HG02610 (cell line): ENCODE measurements around the gene MDC1.
A peak's percentile ranks its signal among the peaks of the same experiment; 100 is the strongest.
"Not testable (repeated sequence)": the region's sequence is repeated elsewhere in the genome, so short reads cannot be mapped to it uniquely, and the experiment has no call there.

ENCODE experiments used
- ATAC-seq: cut with Tn5 transposase; IDR thresholded peaks from one replicate; pipeline ENCODE4 v1.9.1; 2021; ENCODE audit warnings: mild to moderate bottlenecking, moderate library complexity; ENCODE audit not compliant: unreplicated experiment

The MDC1 gene

GRCh38 chr6:30717129-30717844 is at the start of gene MDC1:
TSS of gene MDC1 (minus strand) at chr6:30717281. CDS start at chr6:30715175, 2,106 bp downstream.
- peak; percentile 74 for ATAC-seq

GRCh38 chr6:30766461-30767157 is 49.5 kb upstream of the MDC1 start:
- ATAC-seq: no peak

GRCh38 chr6:30765495-30765894 is 48.4 kb upstream of the MDC1 start:
- ATAC-seq: not testable (repeated sequence)

GRCh38 chr6:30764490-30765043 is 47.5 kb upstream of the MDC1 start:
- not testable (repeated sequence) for ATAC-seq

GRCh38 chr6:30763618-30764489 is 46.8 kb upstream of the MDC1 start:
- no peak for ATAC-seq

- ATAC-seq: no peak
Observed at GRCh38 chr6:30763155-30763617, 46.1 kb upstream of the MDC1 start.

- ATAC-seq: no peak
Observed at GRCh38 chr6:30761791-30762429, 44.8 kb upstream of the MDC1 start.

GRCh38 chr6:30760549-30760948 is 43.5 kb upstream of the MDC1 start:
- no peak for ATAC-seq

- ATAC-seq: no peak
Observed at GRCh38 chr6:30759575-30760239, 42.6 kb upstream of the MDC1 start.

- no peak for ATAC-seq
Observed at GRCh38 chr6:30757261-30757904, 40.3 kb upstream of the MDC1 start.

- ATAC-seq: not testable (repeated sequence)
Observed at GRCh38 chr6:30756405-30757003, 39.4 kb upstream of the MDC1 start.

- no peak for ATAC-seq
Observed at GRCh38 chr6:30754631-30755030, 37.5 kb upstream of the MDC1 start.

- no peak for ATAC-seq
Observed at GRCh38 chr6:30752157-30752927, 35.3 kb upstream of the MDC1 start.

- no peak for ATAC-seq
Observed at GRCh38 chr6:30750379-30750668, 33.2 kb upstream of the MDC1 start.

- ATAC-seq: no peak
Observed at GRCh38 chr6:30749554-30750378, 32.7 kb upstream of the MDC1 start.

- no peak for ATAC-seq
Observed at GRCh38 chr6:30748851-30749540, 31.9 kb upstream of the MDC1 start.
